Activated CD4-positive, alpha-beta memory T cell treated with anti-CD3 and anti-CD28 coated beads for 36 hours (primary cell): ENCODE measurements around the gene PHKA2. TPM values are rescaled to one million over a fixed set of nuclear protein-coding genes. Genes with fewer than 3 reads are reported as not detected.
"Not testable (repeated sequence)": the region's sequence is repeated elsewhere in the genome, so short reads cannot be mapped to it uniquely, and the experiment has no call there.

ENCODE experiments used
- CTCF ChIA-PET: fragments of 350-600 bp; sonication (Branson Sonifier 250); formaldehyde crosslinking; loops from one replicate; lab custom pipeline; 2021; ENCODE audit warnings: antibody characterized with exemption, inconsistent platforms; lab: Charles Lee
- POLR2A ChIA-PET: fragments of 350-600 bp; sonication (Branson Sonifier 250); formaldehyde crosslinking; loops from one replicate; lab custom pipeline; 2021; ENCODE audit warnings: antibody characterized with exemption; lab: Charles Lee
- DNase-seq: peaks from one replicate; pipeline ENCODE4 v3.0.0-alpha.2; 2020
- H3K27ac Mint-ChIP-seq: one replicate; pipeline ENCODE4 v1.8.0; 2021; ENCODE audit warnings: mixed read lengths
- H3K27me3 Mint-ChIP-seq: one replicate; pipeline ENCODE4 v1.8.0; 2021; ENCODE audit warnings: mixed read lengths
- H3K36me3 Mint-ChIP-seq: one replicate; pipeline ENCODE4 v1.8.0; 2021; ENCODE audit warnings: mixed read lengths
- H3K4me1 Mint-ChIP-seq: one replicate; pipeline ENCODE4 v1.8.0; 2021; ENCODE audit warnings: low read depth, mixed read lengths
- H3K4me3 Mint-ChIP-seq: one replicate; pipeline ENCODE4 v1.8.0; 2021; ENCODE audit warnings: mild to moderate bottlenecking, mixed read lengths
- H3K9me3 Mint-ChIP-seq: one replicate; pipeline ENCODE4 v1.8.0; 2021; ENCODE audit warnings: mixed read lengths
- intact Hi-C: fragments of 100-400 bp; cut with micrococcal nuclease; formaldehyde crosslinking; loops from one replicate; pipeline ENCODE4 v1.15.1; 2023
- total RNA-seq, 2 experiments: library from RNA; stranded (reverse); gene quantifications; one replicate each; pipeline ENCODE4 v1.2.3, GENCODE V29; 2021

PHKA2 gene
- total RNA-seq, 2 experiments from 2014 or later: 22.7 to 23.6 TPM

- H3K36me3 Mint-ChIP-seq: no peaks in the 10 kb centered on the region
- no peaks in the 10 kb centered on the region for H3K4me1 Mint-ChIP-seq
- no peak overlapping the region for H3K27ac Mint-ChIP-seq
- DNase-seq: no peak
- intact Hi-C loops: no loop called here
- POLR2A ChIA-PET: no interaction called here
- CTCF ChIA-PET: interaction anchor here (0.6 kb wide), 1 partner anchor 223 kb away, joined by 3 read pairs; no protein-coding TSS in a partner anchor
- no peak overlapping the region for H3K4me3 Mint-ChIP-seq
- no peaks in the 10 kb centered on the region for H3K27me3 Mint-ChIP-seq
- no peaks in the 10 kb centered on the region for H3K9me3 Mint-ChIP-seq
Observed at GRCh38 chrX:18998653-18999052, 14.7 kb upstream of the PHKA2 start.

GRCh38 chrX:18997916-18998315 is 14.0 kb upstream of the PHKA2 start:
- Mint-ChIP-seq H3K4me1 (no peaks in the 10 kb centered on the region), H3K9me3 (no peaks in the 10 kb centered on the region), H3K4me3 (no peak overlapping the region), H3K27ac (no peak overlapping the region), H3K36me3 (no peaks in the 10 kb centered on the region), H3K27me3 (no peaks in the 10 kb centered on the region)
- intact Hi-C loops: no loop called here
- ChIA-PET CTCF (no interaction called here), POLR2A (no interaction called here)
- DNase-seq: no peak

- H3K27ac Mint-ChIP-seq: no peak overlapping the region
- H3K4me1 Mint-ChIP-seq: no peaks in the 10 kb centered on the region
- no peak for DNase-seq
- H3K36me3 Mint-ChIP-seq: no peaks in the 10 kb centered on the region
- no peaks in the 10 kb centered on the region for H3K9me3 Mint-ChIP-seq
- ChIA-PET CTCF (no interaction called here), POLR2A (no interaction called here)
- intact Hi-C loops: no loop called here
- H3K27me3 Mint-ChIP-seq: no peaks in the 10 kb centered on the region
- H3K4me3 Mint-ChIP-seq: no peak overlapping the region
Observed at GRCh38 chrX:18996536-18996935, 12.6 kb upstream of the PHKA2 start.

- Mint-ChIP-seq H3K4me3 (no peak overlapping the region), H3K27me3 (no peaks in the 10 kb centered on the region), H3K4me1 (no peaks in the 10 kb centered on the region), H3K27ac (no peak overlapping the region), H3K36me3 (no peaks in the 10 kb centered on the region), H3K9me3 (no peaks in the 10 kb centered on the region)
- ChIA-PET CTCF (no interaction called here), POLR2A (no interaction called here)
- intact Hi-C loops: no loop called here
- DNase-seq: no peak
Observed at GRCh38 chrX:18995221-18995620, 11.3 kb upstream of the PHKA2 start.

- intact Hi-C loops: no loop called here
- CTCF ChIA-PET: interaction anchor here (0.6 kb wide), 1 partner anchor 731 kb away, joined by 3 read pairs; no protein-coding TSS in a partner anchor
Observed at GRCh38 chrX:18994713-18995112, 10.8 kb upstream of the PHKA2 start.

GRCh38 chrX:18992829-18993228 is 8.9 kb upstream of the PHKA2 start:
- Mint-ChIP-seq H3K9me3 (no peaks in the 10 kb centered on the region), H3K27ac (no peak overlapping the region), H3K4me3 (no peak overlapping the region), H3K27me3 (no peaks in the 10 kb centered on the region), H3K4me1 (no peaks in the 10 kb centered on the region), H3K36me3 (no peaks in the 10 kb centered on the region)
- ChIA-PET POLR2A (no interaction called here), CTCF (interaction anchor here (0.7 to 1.3 kb wide), 2 partner anchors 94 to 341 kb away, joined by 3 read pairs; no protein-coding TSS in a partner anchor)
- no peak for DNase-seq
- intact Hi-C loops: no loop called here

More at GRCh38 chrX:18994713-18995112, 10.8 kb upstream of the PHKA2 start:
- H3K27ac Mint-ChIP-seq: no peak overlapping the region
- POLR2A ChIA-PET: no interaction called here
- no peaks in the 10 kb centered on the region for H3K9me3 Mint-ChIP-seq
- no peaks in the 10 kb centered on the region for H3K27me3 Mint-ChIP-seq
- no peak overlapping the region for H3K4me3 Mint-ChIP-seq
- no peaks in the 10 kb centered on the region for H3K4me1 Mint-ChIP-seq
- no peaks in the 10 kb centered on the region for H3K36me3 Mint-ChIP-seq
- no peak for DNase-seq

- Mint-ChIP-seq H3K4me1 (peaks cover 6% of the 10 kb centered on the region), H3K36me3 (no peaks in the 10 kb centered on the region), H3K27ac (peak overlapping the region; percentile 84), H3K4me3 (peak overlapping the region; percentile 86), H3K27me3 (no peaks in the 10 kb centered on the region), H3K9me3 (no peaks in the 10 kb centered on the region)
- intact Hi-C loops: loop anchor here (2.0 kb wide), 1 partner anchor 310 kb away; no protein-coding TSS in a partner anchor
- ChIA-PET CTCF (interaction anchor here (1.5 kb wide), 1 partner anchor 54 kb away, joined by 3 read pairs; no protein-coding TSS in a partner anchor), POLR2A (no interaction called here)
- DNase-seq: no peak
Observed at GRCh38 chrX:18985186-18985435, 1.2 kb upstream of the PHKA2 start.

GRCh38 chrX:18984381-18985185 is 669 bp upstream of the PHKA2 start:
- H3K27me3 Mint-ChIP-seq: no peaks in the 10 kb centered on the region
- CTCF ChIA-PET: interaction anchor here (1.5 kb wide), 1 partner anchor 55 kb away, joined by 3 read pairs; no protein-coding TSS in a partner anchor
- H3K36me3 Mint-ChIP-seq: no peaks in the 10 kb centered on the region
- peak overlapping the region; percentile 86 for H3K4me3 Mint-ChIP-seq
- peak; percentile 89 for DNase-seq
- POLR2A ChIA-PET: no interaction called here
- intact Hi-C loops: loop anchor here (1.0 to 5.0 kb wide), 4 partner anchors 310 to 1158 kb away; partner anchors contain the start of genes CDKL5, EIF1AX and PDHA1
- H3K4me1 Mint-ChIP-seq: peaks cover 6% of the 10 kb centered on the region
- H3K27ac Mint-ChIP-seq: peak overlapping the region; percentile 84
- H3K9me3 Mint-ChIP-seq: no peaks in the 10 kb centered on the region

GRCh38 chrX:18981124-18981807 is 2.6 kb downstream of the PHKA2 start:
- no peaks in the 10 kb centered on the region for H3K9me3 Mint-ChIP-seq
- no peaks in the 10 kb centered on the region for H3K36me3 Mint-ChIP-seq
- DNase-seq: no peak
- no peaks in the 10 kb centered on the region for H3K27me3 Mint-ChIP-seq
- POLR2A ChIA-PET: no interaction called here
- CTCF ChIA-PET: no interaction called here
- intact Hi-C loops: loop anchor here (5.0 kb wide), 1 partner anchor 1161 kb away; the partner anchor contains the start of gene EIF1AX
- no peak overlapping the region for H3K4me3 Mint-ChIP-seq
- H3K27ac Mint-ChIP-seq: no peak overlapping the region
- peaks cover 6% of the 10 kb centered on the region for H3K4me1 Mint-ChIP-seq

- POLR2A ChIA-PET: not testable (repeated sequence)
Observed at GRCh38 chrX:18980262-18980661, 3.7 kb downstream of the PHKA2 start.

GRCh38 chrX:18974993-18975392 is 8.9 kb downstream of the PHKA2 start:
- Mint-ChIP-seq H3K4me1 (no peaks in the 10 kb centered on the region), H3K27ac (no peak overlapping the region), H3K27me3 (no peaks in the 10 kb centered on the region), H3K9me3 (no peaks in the 10 kb centered on the region), H3K4me3 (no peak overlapping the region), H3K36me3 (no peaks in the 10 kb centered on the region)
- intact Hi-C loops: no loop called here
- CTCF ChIA-PET: no interaction called here
- DNase-seq: no peak
- POLR2A ChIA-PET: no interaction called here

More at GRCh38 chrX:18980262-18980661, 3.7 kb downstream of the PHKA2 start:
- H3K36me3 Mint-ChIP-seq, CTCF ChIA-PET, H3K4me1 Mint-ChIP-seq, DNase-seq, H3K4me3 Mint-ChIP-seq, H3K27ac Mint-ChIP-seq, H3K9me3 Mint-ChIP-seq, H3K27me3 Mint-ChIP-seq: not testable (repeated sequence)
- intact Hi-C loops: loop anchor here (5.0 kb wide), 1 partner anchor 1162 kb away; the partner anchor contains the start of gene EIF1AX

- Mint-ChIP-seq H3K4me3 (no peak overlapping the region), H3K27me3 (no peaks in the 10 kb centered on the region), H3K36me3 (no peaks in the 10 kb centered on the region), H3K9me3 (no peaks in the 10 kb centered on the region), H3K27ac (no peak overlapping the region), H3K4me1 (no peaks in the 10 kb centered on the region)
- DNase-seq: no peak
- POLR2A ChIA-PET: no interaction called here
- CTCF ChIA-PET: no interaction called here
- intact Hi-C loops: no loop called here
Observed at GRCh38 chrX:18973527-18974192, 10.3 kb downstream of the PHKA2 start.
